WI38 (cell line): ENCODE results near the gene NDUFV2.

ENCODE experiments used
- H3K4me3 ChIP-seq: 2 replicates; pipeline ENCODE4 v1.5.1; 2011; ENCODE audit warnings: low read depth, mild to moderate bottlenecking, control low read depth, low read length
- CTCF ChIP-seq: IDR thresholded peaks from 2 replicates; pipeline ENCODE4 v1.5.1; 2012; ENCODE audit warnings: low read depth, mild to moderate bottlenecking, control low read depth, low read length

Gene NDUFV2

GRCh38 chr18:9173770-9174233, 71.3 kb downstream of the NDUFV2 start:
- TF ChIP-seq CTCF = no peak

GRCh38 chr18:9174302-9174701, 71.8 kb downstream of the NDUFV2 start:
- no peak for TF ChIP-seq CTCF
- H3K4me3 ChIP-seq = no peak overlapping the region

More at GRCh38 chr18:9173770-9174233, 71.3 kb downstream of the NDUFV2 start:
- no peak overlapping the region for H3K4me3 ChIP-seq

GRCh38 chr18:9175115-9175514, 72.6 kb downstream of the NDUFV2 start:
- no peak for TF ChIP-seq CTCF
- H3K4me3 ChIP-seq = no peak overlapping the region

GRCh38 chr18:9177031-9177430, 74.5 kb downstream of the NDUFV2 start:
- H3K4me3 ChIP-seq = no peak overlapping the region
- TF ChIP-seq CTCF = no peak

- TF ChIP-seq CTCF = no peak
These were observed 75.0 kb downstream of the NDUFV2 start for GRCh38 chr18:9177466-9177865.

GRCh38 chr18:9178557-9178956, 76.1 kb downstream of the NDUFV2 start:
- H3K4me3 ChIP-seq = no peak overlapping the region
- no peak for TF ChIP-seq CTCF

More at GRCh38 chr18:9177466-9177865, 75.0 kb downstream of the NDUFV2 start:
- H3K4me3 ChIP-seq = no peak overlapping the region

GRCh38 chr18:9181275-9181674, 78.8 kb downstream of the NDUFV2 start:
- H3K4me3 ChIP-seq = no peak overlapping the region
- no peak for TF ChIP-seq CTCF
